Measurements from ENCODE around the gene RNF133. TPM values are rescaled to one million over a fixed set of nuclear protein-coding genes. Genes with fewer than 3 reads are reported as not detected.
"Not testable (repeated sequence)": the region's sequence is repeated elsewhere in the genome, so short reads cannot be mapped to it uniquely, and the experiment has no call there.

RNF133 gene
- total and polyA plus RNA-seq, 5 donors, result 0.05 to 0.39 (median 0.23) TPM

DNA sequence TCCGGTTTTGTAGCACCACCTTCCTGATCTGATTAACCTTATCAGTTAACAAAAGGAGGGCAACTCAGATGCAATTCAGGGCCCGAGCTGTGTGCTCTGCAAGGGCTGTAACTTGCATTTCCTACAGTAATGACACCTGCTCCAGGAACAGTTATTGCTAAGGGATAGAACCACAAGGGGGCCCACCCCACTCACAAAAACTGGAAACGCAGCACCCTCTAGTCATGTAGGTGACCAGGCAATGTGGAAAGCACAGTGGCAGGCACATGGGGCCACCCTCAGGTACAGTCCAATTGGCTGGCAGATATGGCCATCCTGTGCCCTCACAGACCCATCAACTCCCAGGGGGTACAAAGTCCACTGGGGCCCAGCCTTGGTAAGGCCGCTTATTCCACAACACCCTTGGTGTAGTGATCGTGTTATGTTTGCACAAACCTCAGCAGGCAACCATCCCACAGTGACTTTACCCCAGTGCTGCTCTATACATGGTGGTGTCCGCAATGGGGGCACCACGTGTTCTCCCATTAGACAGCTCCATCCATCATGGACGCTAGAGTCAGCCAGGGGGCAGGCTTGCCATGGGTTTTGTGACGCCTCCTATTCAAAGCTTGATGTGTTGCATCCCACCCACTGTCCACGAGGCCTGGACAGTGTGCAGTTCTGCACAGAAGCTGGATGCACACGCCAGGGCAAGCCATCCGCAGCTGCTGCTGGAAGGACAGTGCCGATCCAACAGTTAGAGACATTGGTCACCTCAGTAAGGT is 9.4 kb downstream of the RNF133 start:
- no peak overlapping the region for H3K27ac ChIP-seq (ENCODE audit: low read length)
- ATAC-seq (no peak), DNase-seq (no peak)
- H3K4me1 ChIP-seq (ENCODE audit: control insufficient read depth, insufficient read depth, low read length), result peaks cover 2% of the 10 kb centered on the region
- no peaks in the 10 kb centered on the region for H3K9me3 ChIP-seq (ENCODE audit: control insufficient read depth, low read length)
- no peaks in the 10 kb centered on the region for H3K27me3 ChIP-seq (ENCODE audit: control insufficient read depth, insufficient read depth)
- H3K4me3 ChIP-seq (ENCODE audit: low read length), result no peak overlapping the region
- intact Hi-C loops (cut with DNase I), result no loop called here
- 93% methylated on average over 13 of the region's 13 CpGs for WGBS

DNA sequence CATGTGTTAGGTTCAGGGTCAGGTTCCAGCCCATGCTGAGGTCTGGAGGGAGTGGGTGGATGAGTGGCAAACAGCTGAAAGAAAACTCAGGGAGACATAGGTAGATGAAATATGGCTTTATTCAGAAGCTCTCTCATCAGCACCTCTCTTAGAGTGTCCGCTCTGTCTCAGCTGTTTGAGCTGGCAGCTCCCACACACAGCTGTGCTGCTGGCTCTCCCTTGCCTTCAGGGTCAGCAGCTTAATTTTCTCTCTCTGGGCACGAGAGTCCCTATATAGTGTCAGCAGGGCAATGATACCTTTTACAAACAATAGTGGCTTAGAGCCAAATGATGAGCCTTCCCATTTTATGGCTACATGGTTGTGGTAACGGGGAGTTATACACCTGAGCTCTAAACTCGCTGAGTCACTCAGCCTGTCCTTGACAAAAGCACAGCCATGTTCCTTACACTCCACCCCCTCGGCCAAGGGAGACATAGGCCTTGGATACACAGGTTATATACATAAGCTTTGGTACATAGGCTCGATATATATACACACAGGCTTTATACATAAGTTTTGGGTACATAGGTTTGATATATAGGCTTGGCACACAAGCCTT is 10.4 kb downstream of the RNF133 start:
- H3K4me1 ChIP-seq (ENCODE audit: control insufficient read depth, insufficient read depth, low read length), result no peaks in the 10 kb centered on the region
- no peak overlapping the region for H3K4me3 ChIP-seq (ENCODE audit: low read length)
- DNase-seq (no peak), ATAC-seq (no peak)
- intact Hi-C loops (cut with DNase I), result no loop called here
- H3K9me3 ChIP-seq (ENCODE audit: control insufficient read depth, low read length), result no peaks in the 10 kb centered on the region
- H3K27ac ChIP-seq (ENCODE audit: low read length), result no peak overlapping the region
- H3K27me3 ChIP-seq (ENCODE audit: control insufficient read depth, insufficient read depth), result no peaks in the 10 kb centered on the region
- WGBS, result 63% methylated on average over 6 of the region's 6 CpGs

DNA sequence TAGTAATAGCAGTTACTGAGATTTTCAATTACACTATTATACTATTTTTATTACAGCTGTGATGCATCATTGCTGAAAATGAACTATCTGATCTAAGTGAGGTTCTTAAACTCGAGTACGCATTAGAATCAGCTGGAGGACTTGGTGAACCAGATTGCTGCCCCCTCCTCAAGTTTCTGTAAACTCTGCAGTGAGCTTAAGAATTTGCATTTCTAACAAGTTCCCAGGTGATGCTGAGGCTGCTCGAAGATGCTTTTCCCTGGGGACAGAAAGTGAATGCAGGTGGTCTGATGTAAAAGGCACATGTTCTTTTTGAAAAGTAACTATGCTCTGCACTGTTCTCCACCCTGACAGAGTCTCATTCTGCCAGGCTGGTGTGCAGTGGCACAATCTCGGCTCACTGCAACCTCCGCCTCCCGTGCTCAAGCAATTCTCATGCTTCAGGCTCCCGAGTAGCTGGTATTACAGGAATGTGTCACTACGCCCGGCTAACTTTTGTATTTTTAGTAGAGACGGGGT is 12.5 kb downstream of the RNF133 start:
- no peak overlapping the region for H3K27ac ChIP-seq (ENCODE audit: low read length)
- H3K4me3 ChIP-seq (ENCODE audit: low read length), result no peak overlapping the region
- WGBS, result 56% methylated on average over 10 of the region's 10 CpGs
- DNase-seq (no peak), ATAC-seq (no peak)
- intact Hi-C loops (cut with DNase I), result no loop called here
- H3K27me3 ChIP-seq (ENCODE audit: control insufficient read depth, insufficient read depth), result no peaks in the 10 kb centered on the region
- H3K9me3 ChIP-seq (ENCODE audit: control insufficient read depth, low read length), result no peaks in the 10 kb centered on the region
- no peaks in the 10 kb centered on the region for H3K4me1 ChIP-seq (ENCODE audit: control insufficient read depth, insufficient read depth, low read length)

DNA sequence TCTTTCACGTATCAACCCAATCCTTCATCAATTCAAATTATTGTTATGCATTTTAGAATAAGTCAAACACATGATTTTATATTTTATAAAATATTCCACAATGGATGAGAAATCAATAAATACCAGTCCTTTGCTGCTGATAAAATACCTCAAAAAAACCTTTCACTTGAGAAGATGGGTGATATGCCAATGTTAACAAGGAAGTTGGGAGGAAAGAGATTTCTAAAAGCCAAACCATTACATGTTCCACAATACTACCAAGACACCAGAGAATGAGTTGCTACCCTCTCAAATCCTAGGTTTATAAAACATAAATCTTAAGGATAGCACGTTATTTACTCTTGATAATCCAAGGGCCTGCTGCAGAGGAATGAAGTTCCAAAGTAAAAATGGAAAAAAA is 14.4 kb downstream of the RNF133 start:
- no peaks in the 10 kb centered on the region for H3K27me3 ChIP-seq (ENCODE audit: control insufficient read depth, insufficient read depth)
- ATAC-seq, result no peak
- 81% methylated on average over 2 of the region's 2 CpGs for WGBS
- intact Hi-C loops (cut with DNase I), result no loop called here
- no peak overlapping the region for H3K4me3 ChIP-seq (ENCODE audit: low read length)
- no peaks in the 10 kb centered on the region for H3K4me1 ChIP-seq (ENCODE audit: control insufficient read depth, insufficient read depth, low read length)
- no peak for DNase-seq
- H3K27ac ChIP-seq (ENCODE audit: low read length), result no peak overlapping the region
- H3K9me3 ChIP-seq (ENCODE audit: control insufficient read depth, low read length), result no peaks in the 10 kb centered on the region

DNA sequence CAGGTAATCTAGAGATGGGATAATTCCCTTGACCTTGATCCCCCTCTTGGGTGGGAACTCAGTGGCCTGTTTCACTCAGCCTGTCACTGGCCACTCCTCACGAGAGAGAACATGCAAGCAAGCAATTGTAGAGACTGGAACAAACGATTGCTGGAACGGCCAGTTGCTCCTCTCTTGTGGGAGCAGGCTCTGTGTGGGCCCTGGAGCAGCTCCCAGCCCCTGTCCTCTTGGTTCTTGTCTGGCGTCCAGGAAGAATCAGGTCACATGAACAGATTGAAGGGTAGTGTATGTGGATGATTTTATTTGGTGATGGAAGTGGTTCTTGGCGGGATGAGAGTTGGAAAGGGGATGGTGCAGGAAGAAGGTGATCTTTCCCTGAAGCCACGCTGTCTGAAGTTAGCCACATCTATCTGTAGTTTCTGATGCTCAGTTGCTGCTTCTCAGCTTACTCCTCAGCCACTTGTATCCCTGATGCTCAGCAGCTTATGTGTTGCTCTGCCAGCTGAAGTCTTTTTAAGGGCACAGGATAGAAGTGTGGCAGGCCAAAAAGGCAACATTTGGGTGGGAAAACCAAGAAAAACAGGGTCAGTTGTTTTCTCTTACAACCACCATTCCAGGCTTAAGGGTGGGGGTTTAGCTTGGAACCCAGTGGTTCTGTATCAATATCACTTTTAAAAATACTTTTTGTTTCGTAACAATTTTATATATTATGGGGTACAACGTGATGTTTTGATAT is 15.9 kb downstream of the RNF133 start:
- peak in 2 of 3 donors; percentile 59 to 61 for DNase-seq
- Histone ChIP-seq H3K9me3 (ENCODE audit: control insufficient read depth, low read length) (no peaks in the 10 kb centered on the region), H3K4me1 (ENCODE audit: control insufficient read depth, insufficient read depth, low read length) (no peaks in the 10 kb centered on the region), H3K27ac (ENCODE audit: low read length) (no peak overlapping the region), H3K27me3 (ENCODE audit: control insufficient read depth, insufficient read depth) (no peaks in the 10 kb centered on the region), H3K4me3 (ENCODE audit: low read length) (no peak overlapping the region)
- peak in 1 of 2 donors; percentile 71 for ATAC-seq
- intact Hi-C loops (cut with DNase I), result no loop called here
- WGBS, result 67% methylated on average over 8 of the region's 8 CpGs

DNA sequence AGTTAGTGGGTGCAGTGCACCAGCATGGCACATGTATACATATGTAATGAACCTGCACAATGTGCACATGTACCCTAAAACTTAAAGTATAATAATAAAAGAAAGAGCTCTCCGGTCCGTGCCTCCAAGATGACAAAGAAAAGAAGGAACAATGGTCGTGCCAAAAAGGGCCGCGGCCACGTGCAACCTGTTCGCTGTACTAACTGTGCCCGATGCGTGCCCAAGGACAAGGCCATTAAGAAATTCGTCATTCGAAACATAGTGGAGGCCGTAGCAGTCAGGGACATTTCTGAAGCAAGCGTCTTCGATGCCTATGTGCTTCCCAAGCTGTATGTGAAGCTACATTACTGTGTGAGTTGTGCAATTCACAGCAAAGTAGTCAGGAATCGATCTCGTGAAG is 17.7 kb downstream of the RNF133 start:
- DNase-seq; H3K4me1 ChIP-seq (ENCODE audit: control insufficient read depth, insufficient read depth, low read length); intact Hi-C loops (cut with DNase I); ATAC-seq; H3K4me3 ChIP-seq (ENCODE audit: low read length); H3K9me3 ChIP-seq (ENCODE audit: control insufficient read depth, low read length); H3K27ac ChIP-seq (ENCODE audit: low read length); H3K27me3 ChIP-seq (ENCODE audit: control insufficient read depth, insufficient read depth): not testable (repeated sequence)
- 98% methylated on average over 16 of the region's 16 CpGs for WGBS

DNA sequence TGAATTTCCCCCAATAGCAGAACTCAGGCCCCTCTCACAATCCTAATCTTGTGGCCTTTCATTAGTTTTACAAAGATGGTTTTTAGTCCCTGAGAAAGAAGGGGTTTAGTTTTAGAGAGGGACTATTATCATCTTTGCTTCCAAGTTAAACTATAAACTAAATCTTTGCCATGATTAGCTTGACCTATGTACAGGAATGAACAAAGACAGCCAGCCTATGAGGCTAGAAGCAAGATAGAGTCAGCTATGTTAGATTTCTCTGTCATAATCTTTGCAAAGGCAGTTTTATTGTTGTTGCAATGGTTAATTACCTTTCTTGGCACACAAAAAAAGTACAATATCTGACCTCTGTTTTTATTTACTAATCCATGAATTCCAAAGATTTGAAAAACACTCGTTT is 19.1 kb downstream of the RNF133 start:
- H3K27ac ChIP-seq (ENCODE audit: low read length), result no peak overlapping the region
- no peaks in the 10 kb centered on the region for H3K4me1 ChIP-seq (ENCODE audit: control insufficient read depth, insufficient read depth, low read length)
- ATAC-seq (no peak), DNase-seq (no peak)
- H3K9me3 ChIP-seq (ENCODE audit: control insufficient read depth, low read length), result no peaks in the 10 kb centered on the region
- 86% methylated on average over 1 of the region's 1 CpG for WGBS
- no peaks in the 10 kb centered on the region for H3K27me3 ChIP-seq (ENCODE audit: control insufficient read depth, insufficient read depth)
- H3K4me3 ChIP-seq (ENCODE audit: low read length), result no peak overlapping the region
- intact Hi-C loops (cut with DNase I), result no loop called here

DNA sequence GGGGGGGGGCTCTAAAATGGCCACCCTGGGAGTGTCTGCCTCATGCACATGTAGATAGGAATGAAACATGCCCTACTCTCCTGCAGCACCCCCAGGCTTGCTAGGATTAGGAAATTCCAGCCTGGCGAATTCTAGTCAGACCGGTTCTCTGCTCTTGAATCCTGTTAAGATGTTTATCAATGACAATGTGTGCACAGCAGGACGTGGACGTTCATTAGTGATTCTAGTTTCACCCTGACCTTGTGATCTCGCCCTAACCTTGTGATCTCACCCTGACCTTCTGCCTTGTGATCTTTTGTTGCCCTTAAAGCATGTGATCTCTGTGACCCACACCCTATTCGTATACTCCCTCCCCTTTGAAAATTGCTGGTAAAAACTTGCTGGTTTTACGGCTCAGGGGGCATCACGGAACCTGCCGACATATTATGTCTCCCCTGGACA is 19.6 kb downstream of the RNF133 start:
- H3K27ac ChIP-seq (ENCODE audit: low read length); intact Hi-C loops (cut with DNase I); H3K27me3 ChIP-seq (ENCODE audit: control insufficient read depth, insufficient read depth); DNase-seq; ATAC-seq; H3K4me1 ChIP-seq (ENCODE audit: control insufficient read depth, insufficient read depth, low read length); H3K4me3 ChIP-seq (ENCODE audit: low read length); H3K9me3 ChIP-seq (ENCODE audit: control insufficient read depth, low read length): not testable (repeated sequence)
- WGBS, result 71% methylated on average over 9 of the region's 9 CpGs

DNA sequence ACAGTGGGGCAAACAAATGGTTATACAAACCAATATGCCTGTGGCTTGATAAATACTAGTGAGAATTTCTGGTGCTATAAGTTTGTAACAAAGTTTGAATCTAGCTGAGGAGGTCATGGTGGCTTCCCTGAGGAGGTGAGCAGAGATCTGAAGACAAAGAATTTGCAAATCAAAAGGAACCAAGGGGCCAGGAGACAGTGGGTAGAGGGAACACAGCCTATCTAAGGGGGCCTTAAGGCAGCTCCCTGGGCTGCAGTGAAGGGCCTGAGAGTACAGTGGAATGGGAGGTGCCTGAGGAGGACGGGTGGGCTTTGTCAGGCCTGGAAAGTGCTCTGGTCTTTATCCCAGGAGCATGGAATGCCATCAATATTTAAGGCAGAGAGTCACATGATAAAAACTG is 21.8 kb downstream of the RNF133 start:
- ATAC-seq (no peak), DNase-seq (no peak)
- WGBS, result 63% methylated on average over 1 of the region's 1 CpG
- Histone ChIP-seq H3K9me3 (ENCODE audit: control insufficient read depth, low read length) (no peaks in the 10 kb centered on the region), H3K4me3 (ENCODE audit: low read length) (no peak overlapping the region), H3K4me1 (ENCODE audit: control insufficient read depth, insufficient read depth, low read length) (no peaks in the 10 kb centered on the region), H3K27ac (ENCODE audit: low read length) (no peak overlapping the region), H3K27me3 (ENCODE audit: control insufficient read depth, insufficient read depth) (no peaks in the 10 kb centered on the region)
- intact Hi-C loops (cut with DNase I), result no loop called here

DNA sequence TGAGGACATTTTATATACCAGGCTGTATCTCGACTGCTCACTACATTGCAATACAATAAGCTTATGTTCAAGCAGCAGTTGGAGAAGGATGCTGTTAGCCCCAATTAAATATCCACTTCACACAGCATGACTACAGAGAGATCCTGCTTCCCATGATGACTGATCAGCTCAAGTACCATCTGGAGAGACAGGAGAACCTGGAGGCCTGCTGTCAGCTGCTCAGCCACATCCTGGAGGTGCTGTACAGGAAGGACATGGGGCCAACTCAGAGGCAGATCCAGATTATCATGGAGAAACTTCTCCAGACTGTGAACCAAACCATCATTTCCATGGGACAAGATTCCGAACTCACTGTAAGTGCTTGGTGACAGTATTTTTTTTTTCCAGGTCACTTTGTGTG is 22.5 kb downstream of the RNF133 start:
- ATAC-seq (no peak), DNase-seq (no peak)
- intact Hi-C loops (cut with DNase I), result no loop called here
- Histone ChIP-seq H3K9me3 (ENCODE audit: control insufficient read depth, low read length) (no peaks in the 10 kb centered on the region), H3K27me3 (ENCODE audit: control insufficient read depth, insufficient read depth) (no peaks in the 10 kb centered on the region), H3K4me1 (ENCODE audit: control insufficient read depth, insufficient read depth, low read length) (no peaks in the 10 kb centered on the region), H3K4me3 (ENCODE audit: low read length) (no peak overlapping the region), H3K27ac (ENCODE audit: low read length) (no peak overlapping the region)
- 83% methylated on average over 2 of the region's 2 CpGs for WGBS

DNA sequence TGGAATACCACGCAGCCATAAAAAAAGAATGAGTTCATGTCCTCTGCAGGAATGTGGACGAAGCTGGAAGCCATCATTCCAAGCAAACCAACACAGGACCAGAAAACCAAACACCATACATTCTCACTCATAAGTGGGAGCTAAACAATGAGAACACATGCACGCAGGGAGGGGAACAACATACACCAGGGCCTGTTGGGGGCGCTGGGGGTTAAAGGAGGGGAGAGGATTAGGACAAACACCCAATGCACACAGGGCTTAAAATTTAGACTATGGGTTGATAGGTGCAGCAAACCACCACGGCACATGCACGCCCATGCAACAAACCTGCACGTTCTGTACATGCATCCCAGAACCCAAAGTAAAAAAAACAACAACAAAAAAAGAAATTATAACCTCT is 23.3 kb downstream of the RNF133 start:
- Histone ChIP-seq H3K9me3 (ENCODE audit: control insufficient read depth, low read length) (no peaks in the 10 kb centered on the region), H3K4me1 (ENCODE audit: control insufficient read depth, insufficient read depth, low read length) (no peaks in the 10 kb centered on the region), H3K27me3 (ENCODE audit: control insufficient read depth, insufficient read depth) (no peaks in the 10 kb centered on the region), H3K27ac (ENCODE audit: low read length) (no peak overlapping the region), H3K4me3 (ENCODE audit: low read length) (no peak overlapping the region)
- 94% methylated on average over 7 of the region's 7 CpGs for WGBS
- no peak for DNase-seq
- intact Hi-C loops (cut with DNase I), result no loop called here
- ATAC-seq, result no peak

Data from right cardiac atrium (tissue), 5 donors.